HG03175 (cell line): Measurements from ENCODE around the gene AP1M2.
"Not testable (repeated sequence)": the region's sequence is repeated elsewhere in the genome, so short reads cannot be mapped to it uniquely, and the experiment has no call there.

Experiments used
- ATAC-seq: cut with Tn5 transposase; IDR thresholded peaks from one replicate; pipeline ENCODE4 v1.9.1; 2021; ENCODE audit warnings: mild to moderate bottlenecking, moderate library complexity; ENCODE audit not compliant: unreplicated experiment

The AP1M2 gene

DNA sequence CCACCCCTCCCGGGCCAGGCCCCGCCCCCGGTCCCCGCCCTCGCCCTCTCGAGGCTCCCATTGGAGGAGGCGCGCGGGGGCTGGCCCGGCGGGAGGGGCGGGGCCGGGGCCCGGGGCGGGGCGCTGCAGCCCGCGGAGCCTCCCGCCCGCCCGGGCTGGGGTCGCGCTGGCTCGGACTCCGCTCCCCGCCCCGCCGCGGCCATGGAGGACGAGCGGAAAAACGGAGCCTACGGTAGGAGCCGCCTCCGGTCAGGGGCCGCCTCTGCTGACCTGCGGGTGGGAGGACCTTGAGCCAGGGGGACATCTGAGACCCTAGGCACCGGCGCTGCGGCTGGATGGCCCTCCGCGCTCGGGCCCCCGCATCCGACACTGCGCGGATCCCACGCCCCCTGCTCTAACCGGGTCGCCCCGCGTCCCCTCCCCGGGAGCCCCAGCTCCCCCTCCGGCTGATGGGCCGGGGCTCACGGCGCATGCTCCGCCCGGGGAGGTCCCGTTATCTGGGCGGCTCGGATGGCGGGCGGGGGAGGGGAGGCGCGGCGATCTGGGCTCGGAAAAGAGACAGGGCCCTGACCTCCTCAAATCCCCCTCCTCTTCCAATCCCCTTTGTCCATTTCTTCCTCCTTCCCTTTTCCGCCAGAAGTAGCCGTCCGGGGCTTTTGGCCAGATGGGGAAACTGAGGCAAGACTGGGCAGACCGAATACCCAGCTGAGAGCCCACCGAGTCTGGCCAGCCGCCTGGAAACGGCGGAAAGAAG is 15.4 kb upstream of the AP1M2 start:
- peak; percentile 52 for ATAC-seq

DNA sequence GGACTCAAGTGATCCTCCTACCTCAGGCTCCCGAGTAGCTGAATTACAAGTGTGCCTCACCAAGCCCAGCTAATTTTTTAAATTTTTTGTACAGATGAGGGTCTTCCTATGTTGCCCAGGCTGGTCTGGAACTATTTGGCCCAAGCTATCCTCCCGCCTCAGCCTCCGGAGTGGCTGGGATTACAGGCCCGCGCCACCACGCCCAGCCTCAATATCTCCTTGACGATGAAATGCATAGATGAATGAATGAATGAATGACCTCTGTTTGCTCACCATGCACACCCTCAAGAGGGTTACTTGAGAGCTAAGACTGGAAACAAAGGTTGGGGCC is 14.9 kb upstream of the AP1M2 start:
- no peak for ATAC-seq

DNA sequence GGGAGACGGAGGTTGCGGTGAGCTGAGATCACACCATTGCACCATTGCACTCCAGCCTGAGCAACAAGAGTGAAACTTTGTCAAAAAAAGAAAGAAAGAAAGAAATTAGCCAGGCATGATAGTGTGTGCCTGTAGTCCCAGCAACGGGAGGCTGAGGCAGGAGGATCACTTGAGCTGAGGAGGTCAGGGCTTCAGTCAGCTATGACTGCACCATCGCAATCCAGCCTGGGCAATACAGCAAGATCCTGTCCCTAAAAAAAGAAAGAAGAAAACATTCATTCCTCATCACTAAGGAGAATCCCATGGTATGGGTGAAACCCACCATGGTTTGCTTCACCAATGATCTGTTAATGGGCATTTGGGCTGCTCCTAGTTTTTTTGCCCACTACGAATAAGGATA is 13.0 kb upstream of the AP1M2 start:
- no peak for ATAC-seq

DNA sequence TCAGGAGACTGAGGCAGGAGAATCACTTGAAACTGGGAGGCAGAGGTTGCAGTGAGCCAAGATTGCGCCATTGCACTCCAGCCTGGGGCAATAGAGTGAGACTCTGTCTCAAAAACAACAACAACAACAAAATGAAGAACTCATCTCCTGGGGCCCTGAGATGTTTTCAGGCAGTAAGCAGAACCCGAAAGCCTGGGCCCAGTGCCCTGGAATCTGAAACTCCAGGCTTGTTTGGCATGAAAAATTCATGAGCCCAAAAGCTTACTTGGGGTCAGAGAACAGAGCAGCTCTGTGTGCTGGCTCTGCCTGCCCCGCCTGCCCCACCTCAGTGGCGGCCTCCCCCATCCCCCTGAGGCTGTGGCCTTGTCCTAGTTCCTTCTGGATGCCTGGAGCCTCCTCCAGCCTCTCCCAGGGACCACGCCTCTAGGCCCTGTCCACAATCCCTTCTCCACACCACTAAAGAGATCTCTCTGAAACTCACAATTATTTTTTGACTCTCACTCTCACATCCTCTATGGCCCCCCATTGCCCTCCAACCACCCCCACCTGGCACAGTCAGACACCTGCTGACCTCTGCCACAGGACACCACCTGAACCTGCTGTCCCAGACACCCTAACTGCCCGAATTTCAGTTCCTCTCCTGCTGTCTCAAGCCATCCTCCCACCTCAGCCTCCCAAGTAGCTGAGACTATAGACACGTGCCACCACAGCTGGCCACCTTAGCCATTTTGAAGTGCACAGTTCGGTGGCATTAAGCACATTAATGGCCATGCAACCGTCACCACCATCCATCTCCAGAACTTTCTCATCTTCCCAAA is 6.9 kb upstream of the AP1M2 start:
- peak; percentile 61 for ATAC-seq

DNA sequence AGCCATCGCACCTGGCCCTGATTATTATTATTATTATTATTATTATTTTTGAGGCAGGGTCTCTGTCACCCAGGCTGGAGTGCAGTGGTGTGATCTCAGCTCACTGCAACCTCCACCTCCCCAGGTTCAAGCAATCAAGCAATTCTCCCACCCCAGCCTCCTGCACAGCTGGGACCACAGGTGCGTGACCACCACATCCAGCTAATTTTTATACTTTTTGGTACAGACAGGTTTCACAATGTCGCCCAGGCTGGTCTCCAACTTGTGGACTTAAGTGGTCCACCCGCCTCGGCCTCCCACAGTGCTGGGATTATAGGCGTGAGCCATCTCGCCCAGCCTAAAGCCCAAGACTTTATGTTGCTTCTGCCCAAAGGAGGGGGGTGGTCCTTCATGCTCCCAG is 6.0 kb upstream of the AP1M2 start:
- ATAC-seq: no peak

DNA sequence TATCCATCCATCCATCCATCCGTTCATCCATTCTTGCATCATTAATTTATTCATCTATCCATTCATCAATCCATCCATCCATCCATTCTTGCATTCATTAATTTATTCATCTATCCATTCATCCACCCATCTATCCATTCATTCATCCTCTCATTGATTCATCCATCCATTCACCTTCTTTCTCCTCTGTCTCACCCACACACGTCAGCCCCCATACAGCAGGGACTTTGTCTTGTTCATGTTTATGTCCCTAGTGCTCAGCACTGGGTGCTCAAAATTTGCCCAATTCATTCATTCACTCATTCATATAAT is 683 bp upstream of the AP1M2 start:
- no peak for ATAC-seq

GRCh38 chr19:10586396-10586795 is 716 bp downstream of the AP1M2 start:
- no peak for ATAC-seq

DNA sequence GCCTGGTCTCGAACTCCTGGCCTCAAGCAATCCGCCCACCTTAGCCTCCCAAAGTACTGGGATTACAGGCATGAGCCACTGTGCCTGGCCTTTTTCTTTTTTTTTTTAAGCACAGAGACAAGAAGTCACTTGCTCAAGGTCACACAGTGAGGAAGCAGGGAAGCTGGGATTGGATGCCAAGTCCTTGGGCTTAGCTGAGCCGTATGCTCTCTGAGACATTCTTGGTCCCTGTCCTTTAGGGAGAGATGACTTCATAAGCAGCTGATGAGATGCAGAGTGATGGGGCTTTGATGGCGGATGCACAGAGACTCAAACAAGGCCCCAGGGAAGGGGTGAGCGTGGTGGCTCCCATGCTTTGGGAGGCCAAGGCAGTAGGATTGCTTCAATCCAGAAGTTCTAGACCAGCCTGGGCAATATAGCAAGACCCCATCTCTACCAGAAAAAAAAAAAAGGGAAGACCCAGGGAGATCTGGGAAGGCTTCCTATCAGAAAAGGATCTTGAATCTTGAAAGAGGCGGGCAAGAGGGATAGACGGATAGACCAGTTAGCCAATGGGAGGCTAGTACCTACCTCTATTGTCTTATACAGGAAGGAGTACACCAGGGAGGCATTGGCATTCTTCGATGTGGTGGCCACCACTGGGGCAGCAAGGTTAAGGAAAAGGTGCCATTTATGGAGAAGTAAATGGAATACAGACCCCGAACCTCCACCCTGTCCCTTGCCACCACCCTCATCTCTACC is 3.9 kb downstream of the AP1M2 start:
- no peak for ATAC-seq

- ATAC-seq: no peak
These were observed 5.0 kb downstream of the AP1M2 start for GRCh38 chr19:10582091-10582490.

- ATAC-seq: peak; percentile 53
These were observed 6.0 kb downstream of the AP1M2 start for GRCh38 chr19:10580979-10581631.

DNA sequence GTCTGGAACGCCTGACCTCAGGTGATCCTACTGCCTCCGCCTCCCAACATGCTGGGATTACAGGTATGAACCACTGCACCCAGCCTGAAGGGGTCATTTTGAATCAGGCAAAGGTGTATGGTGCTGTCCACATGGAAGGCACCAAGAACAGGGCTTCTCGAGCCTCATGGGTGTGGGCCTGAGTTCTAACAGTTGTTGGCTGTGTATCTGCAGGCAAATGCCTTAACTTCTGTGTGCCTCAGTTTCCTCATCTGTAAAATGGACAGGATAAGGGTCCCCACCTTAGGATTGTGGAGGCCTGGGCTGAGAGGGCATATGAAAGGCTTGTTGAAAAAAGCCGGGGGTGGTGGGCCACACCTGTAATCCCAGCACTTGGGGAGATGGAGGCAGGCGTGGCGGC is 9.2 kb downstream of the AP1M2 start:
- ATAC-seq: no peak

DNA sequence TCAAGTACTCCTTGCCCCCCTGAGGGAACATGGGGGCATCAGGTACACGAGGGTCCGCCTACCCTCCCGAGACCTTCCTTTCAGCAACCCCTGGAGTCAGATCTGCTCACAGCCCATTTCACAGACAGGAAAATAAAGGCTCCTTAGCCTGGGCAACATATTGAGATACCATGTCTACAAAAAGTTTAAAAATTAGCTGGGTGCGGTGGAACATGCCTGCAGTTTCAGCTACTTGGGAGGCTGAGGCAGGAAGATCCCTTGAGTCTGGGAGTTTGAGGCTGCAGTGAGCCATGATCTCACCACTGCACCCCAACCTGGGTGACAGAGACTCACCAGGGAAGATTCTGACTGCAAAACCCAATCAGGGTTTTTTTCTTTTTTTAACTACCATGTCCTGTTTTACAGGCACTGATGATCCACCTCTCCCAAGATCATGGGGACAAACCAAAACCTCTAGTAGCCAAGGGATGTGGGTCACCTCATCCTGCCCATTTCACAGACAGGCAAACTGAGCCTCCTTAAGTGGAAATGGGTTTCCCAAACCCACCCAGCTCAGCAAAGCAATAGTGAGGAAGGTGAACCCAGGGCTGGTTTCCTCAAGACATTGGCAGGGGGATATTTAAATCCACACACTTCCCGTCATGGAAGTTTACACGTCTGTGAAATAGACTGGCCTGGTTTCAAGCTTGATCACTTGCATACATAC is 11.9 kb downstream of the AP1M2 start:
- no peak for ATAC-seq

- no peak for ATAC-seq
These were observed 12.7 kb downstream of the AP1M2 start for GRCh38 chr19:10574462-10574861.

GRCh38 chr19:10573793-10574192 is 13.3 kb downstream of the AP1M2 start:
- ATAC-seq: not testable (repeated sequence)

GRCh38 chr19:10568826-10569651 is 18.1 kb downstream of the AP1M2 start, which contains the start of gene CDKN2D:
CDKN2D (minus strand) TSS chr19:10568979; CDS start chr19:10568653, 326 bp downstream.
- peak; percentile 63 for ATAC-seq

- peak; percentile 1 for ATAC-seq
These were observed 18.9 kb downstream of the AP1M2 start for GRCh38 chr19:10568062-10568825.

- ATAC-seq: no peak
These were observed 19.5 kb downstream of the AP1M2 start for GRCh38 chr19:10567656-10568055.

DNA sequence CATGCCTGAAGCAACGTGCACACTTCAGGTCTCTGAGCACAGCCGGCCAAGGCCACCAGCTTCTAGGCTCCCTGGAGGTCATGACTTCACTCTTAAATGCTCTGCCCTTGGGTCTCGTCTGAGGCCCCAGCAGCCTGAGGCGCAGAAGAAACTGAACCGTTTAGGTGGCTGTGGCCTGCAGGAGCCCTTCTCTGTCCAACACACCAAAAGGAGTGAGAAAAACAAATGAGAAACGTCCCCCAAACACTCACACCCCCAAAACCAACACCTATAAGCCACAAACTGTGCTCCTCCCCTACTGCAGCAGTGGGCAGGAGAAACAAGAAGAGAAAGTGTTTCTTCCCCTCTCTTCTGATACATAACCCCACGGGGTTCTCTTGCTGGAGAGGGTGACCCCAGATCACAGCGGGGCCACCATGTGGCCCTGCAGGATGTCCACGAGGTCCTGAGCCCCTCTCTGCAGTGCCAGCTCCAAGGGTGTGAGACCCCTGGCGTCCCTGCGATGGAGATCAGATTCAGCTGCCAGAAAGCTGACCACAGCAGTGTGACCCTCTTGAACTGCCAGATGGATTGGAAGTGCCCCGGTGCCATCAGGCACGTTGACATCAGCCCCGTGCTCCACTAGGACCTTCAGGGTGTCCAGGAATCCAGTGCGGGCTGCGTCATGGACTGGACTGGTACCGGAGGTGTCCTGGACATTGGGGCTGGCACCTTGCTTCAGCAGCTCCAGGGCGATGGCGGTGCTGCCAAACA is 20.3 kb downstream of the AP1M2 start:
- peak; percentile 21 for ATAC-seq

- ATAC-seq: no peak
These were observed 20.8 kb downstream of the AP1M2 start for GRCh38 chr19:10566408-10566657.
